ENCODE measurements around the gene ELOVL5.
A peak's percentile ranks its signal among the peaks of the same experiment; 100 is the strongest.

DNA sequence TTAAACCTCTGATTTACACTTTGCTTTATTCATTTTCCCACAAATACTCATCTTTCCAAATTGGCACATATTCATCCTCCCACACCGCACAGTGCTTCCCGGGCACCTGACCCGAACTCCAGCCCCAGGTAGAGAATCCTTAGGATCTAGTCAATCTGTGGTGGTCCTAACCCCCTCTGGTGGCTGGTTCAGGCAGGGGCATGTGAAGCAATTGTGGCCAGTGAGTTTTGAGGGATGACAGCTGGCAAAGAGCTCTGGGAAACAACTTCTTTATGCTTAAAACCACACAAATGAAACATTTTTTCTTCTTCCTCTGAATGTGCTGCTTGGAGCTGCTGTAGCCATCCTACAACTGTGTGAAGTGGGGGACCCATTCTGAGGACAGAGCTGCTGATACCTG, 54.7 kb downstream of the ELOVL5 start:
- peak; percentile 81 to 88 for TF ChIP-seq CTCF (conservative IDR thresholded peaks at IDR 0.05; ENCODE audit: low read depth in 2 of 2)
- TF ChIP-seq REST (IDR thresholded peaks at IDR 0.05; ENCODE audit: unreplicated experiment): no peak
- TF ChIP-seq, protein P1, sequence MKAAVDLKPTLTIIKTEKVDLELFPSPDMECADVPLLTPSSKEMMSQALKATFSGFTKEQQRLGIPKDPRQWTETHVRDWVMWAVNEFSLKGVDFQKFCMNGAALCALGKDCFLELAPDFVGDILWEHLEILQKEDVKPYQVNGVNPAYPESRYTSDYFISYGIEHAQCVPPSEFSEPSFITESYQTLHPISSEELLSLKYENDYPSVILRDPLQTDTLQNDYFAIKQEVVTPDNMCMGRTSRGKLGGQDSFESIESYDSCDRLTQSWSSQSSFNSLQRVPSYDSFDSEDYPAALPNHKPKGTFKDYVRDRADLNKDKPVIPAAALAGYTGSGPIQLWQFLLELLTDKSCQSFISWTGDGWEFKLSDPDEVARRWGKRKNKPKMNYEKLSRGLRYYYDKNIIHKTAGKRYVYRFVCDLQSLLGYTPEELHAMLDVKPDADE (IDR thresholded peaks at IDR 0.05): no peak
- TF ChIP-seq EZH2 (IDR thresholded peaks at IDR 0.05; ENCODE audit: low read depth, unreplicated experiment): no peak
- no peak for TF ChIP-seq CREB1 (CRISPR knock-in tag; IDR thresholded peaks at IDR 0.05; ENCODE audit: low read depth)
- no peak for TF ChIP-seq EZH2phosphoT487 (IDR thresholded peaks at IDR 0.05; ENCODE audit: unreplicated experiment)
- TF ChIP-seq, protein P2, sequence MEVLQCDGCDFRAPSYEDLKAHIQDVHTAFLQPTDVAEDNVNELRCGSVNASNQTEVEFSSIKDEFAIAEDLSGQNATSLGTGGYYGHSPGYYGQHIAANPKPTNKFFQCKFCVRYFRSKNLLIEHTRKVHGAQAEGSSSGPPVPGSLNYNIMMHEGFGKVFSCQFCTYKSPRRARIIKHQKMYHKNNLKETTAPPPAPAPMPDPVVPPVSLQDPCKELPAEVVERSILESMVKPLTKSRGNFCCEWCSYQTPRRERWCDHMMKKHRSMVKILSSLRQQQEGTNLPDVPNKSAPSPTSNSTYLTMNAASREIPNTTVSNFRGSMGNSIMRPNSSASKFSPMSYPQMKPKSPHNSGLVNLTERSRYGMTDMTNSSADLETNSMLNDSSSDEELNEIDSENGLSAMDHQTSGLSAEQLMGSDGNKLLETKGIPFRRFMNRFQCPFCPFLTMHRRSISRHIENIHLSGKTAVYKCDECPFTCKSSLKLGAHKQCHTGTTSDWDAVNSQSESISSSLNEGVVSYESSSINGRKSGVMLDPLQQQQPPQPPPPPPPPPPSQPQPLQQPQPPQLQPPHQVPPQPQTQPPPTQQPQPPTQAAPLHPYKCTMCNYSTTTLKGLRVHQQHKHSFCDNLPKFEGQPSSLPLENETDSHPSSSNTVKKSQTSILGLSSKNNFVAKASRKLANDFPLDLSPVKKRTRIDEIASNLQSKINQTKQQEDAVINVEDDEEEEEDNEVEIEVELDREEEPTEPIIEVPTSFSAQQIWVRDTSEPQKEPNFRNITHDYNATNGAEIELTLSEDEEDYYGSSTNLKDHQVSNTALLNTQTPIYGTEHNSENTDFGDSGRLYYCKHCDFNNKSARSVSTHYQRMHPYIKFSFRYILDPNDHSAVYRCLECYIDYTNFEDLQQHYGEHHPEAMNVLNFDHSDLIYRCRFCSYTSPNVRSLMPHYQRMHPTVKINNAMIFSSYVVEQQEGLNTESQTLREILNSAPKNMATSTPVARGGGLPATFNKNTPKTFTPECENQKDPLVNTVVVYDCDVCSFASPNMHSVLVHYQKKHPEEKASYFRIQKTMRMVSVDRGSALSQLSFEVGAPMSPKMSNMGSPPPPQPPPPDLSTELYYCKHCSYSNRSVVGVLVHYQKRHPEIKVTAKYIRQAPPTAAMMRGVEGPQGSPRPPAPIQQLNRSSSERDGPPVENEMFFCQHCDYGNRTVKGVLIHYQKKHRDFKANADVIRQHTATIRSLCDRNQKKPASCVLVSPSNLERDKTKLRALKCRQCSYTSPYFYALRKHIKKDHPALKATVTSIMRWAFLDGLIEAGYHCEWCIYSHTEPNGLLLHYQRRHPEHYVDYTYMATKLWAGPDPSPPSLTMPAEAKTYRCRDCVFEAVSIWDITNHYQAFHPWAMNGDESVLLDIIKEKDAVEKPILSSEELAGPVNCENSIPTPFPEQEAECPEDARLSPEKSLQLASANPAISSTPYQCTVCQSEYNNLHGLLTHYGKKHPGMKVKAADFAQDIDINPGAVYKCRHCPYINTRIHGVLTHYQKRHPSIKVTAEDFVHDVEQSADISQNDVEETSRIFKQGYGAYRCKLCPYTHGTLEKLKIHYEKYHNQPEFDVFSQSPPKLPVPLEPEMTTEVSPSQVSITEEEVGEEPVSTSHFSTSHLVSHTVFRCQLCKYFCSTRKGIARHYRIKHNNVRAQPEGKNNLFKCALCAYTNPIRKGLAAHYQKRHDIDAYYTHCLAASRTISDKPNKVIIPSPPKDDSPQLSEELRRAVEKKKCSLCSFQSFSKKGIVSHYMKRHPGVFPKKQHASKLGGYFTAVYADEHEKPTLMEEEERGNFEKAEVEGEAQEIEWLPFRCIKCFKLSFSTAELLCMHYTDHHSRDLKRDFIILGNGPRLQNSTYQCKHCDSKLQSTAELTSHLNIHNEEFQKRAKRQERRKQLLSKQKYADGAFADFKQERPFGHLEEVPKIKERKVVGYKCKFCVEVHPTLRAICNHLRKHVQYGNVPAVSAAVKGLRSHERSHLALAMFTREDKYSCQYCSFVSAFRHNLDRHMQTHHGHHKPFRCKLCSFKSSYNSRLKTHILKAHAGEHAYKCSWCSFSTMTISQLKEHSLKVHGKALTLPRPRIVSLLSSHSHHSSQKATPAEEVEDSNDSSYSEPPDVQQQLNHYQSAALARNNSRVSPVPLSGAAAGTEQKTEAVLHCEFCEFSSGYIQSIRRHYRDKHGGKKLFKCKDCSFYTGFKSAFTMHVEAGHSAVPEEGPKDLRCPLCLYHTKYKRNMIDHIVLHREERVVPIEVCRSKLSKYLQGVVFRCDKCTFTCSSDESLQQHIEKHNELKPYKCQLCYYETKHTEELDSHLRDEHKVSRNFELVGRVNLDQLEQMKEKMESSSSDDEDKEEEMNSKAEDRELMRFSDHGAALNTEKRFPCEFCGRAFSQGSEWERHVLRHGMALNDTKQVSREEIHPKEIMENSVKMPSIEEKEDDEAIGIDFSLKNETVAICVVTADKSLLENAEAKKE (CRISPR knock-in tag; IDR thresholded peaks at IDR 0.05): no peak
- TF ChIP-seq POLR2AphosphoS5 (IDR thresholded peaks at IDR 0.05; ENCODE audit: low read depth): no peak
- no peak for TF ChIP-seq NANOG (IDR thresholded peaks at IDR 0.05; ENCODE audit: borderline replicate concordance)
- no peak for TF ChIP-seq ZNF331 (CRISPR knock-in tag; IDR thresholded peaks at IDR 0.05; ENCODE audit: low read depth)

Measured in GM23338 (cell line).